ENCODE measurements around the gene B3GAT3.

- TF ChIP-seq CTCF (IDR thresholded peaks at IDR 0.05; ENCODE audit: poor library complexity, severe bottlenecking) (no peak), EZH2 (IDR thresholded peaks at IDR 0.05; ENCODE audit: borderline replicate concordance, insufficient read depth, low read length, poor library complexity, severe bottlenecking) (no peak), SMC3 (conservative IDR thresholded peaks at IDR 0.05; ENCODE audit: poor library complexity) (no peak), REST (IDR thresholded peaks at IDR 0.05; ENCODE audit: borderline replicate concordance) (no peak), POLR2AphosphoS5 (IDR thresholded peaks at IDR 0.05) (no peak), RAD21 (conservative IDR thresholded peaks at IDR 0.05) (no peak), TAF1 (IDR thresholded peaks at IDR 0.05; ENCODE audit: low read depth) (no peak)
Measured at GRCh38 chr11:62604460-62605120, 17.2 kb downstream of the B3GAT3 start.
